ENCODE data around the gene TBKBP1. TPM values are rescaled to one million over a fixed set of nuclear protein-coding genes. Genes with fewer than 3 reads are reported as not detected.

The TBKBP1 gene
- total and polyA plus RNA-seq, 2 of the 4 experiments (the other 2 are of a cell fraction) = 3.4 to 8.5 TPM

GRCh38 chr17:47724705-47725104 is 30.7 kb downstream of the TBKBP1 start:
- ChIA-PET CTCF (no interaction called here), POLR2A (ENCODE audit: unreplicated experiment) (no interaction called here)
- no peak overlapping the region for H2BK20ac ChIP-seq (ENCODE audit: low read depth, low read length)
- H2AK9ac ChIP-seq (replicated peaks; ENCODE audit: low read depth, low read length, poor library complexity) = no peak overlapping the region
- peaks cover 92% of the 10 kb centered on the region for H3K27me3 ChIP-seq (ENCODE audit: control insufficient read depth, insufficient read depth, low read length)
- peaks cover 15% of the 10 kb centered on the region for H3K4me1 ChIP-seq (ENCODE audit: control insufficient read depth, insufficient read depth, low read length)
- no peaks in the 10 kb centered on the region for H3K9me3 ChIP-seq (ENCODE audit: control insufficient read depth, insufficient read depth, low read length)
- H4K5ac ChIP-seq (ENCODE audit: low read depth, low read length) = no peak overlapping the region
- H3K4me2 ChIP-seq (ENCODE audit: low read depth, low read length) = no peak overlapping the region
- no peak overlapping the region for H3K9ac ChIP-seq (ENCODE audit: low read depth, low read length)
- no peak overlapping the region for H4K91ac ChIP-seq (ENCODE audit: insufficient read depth, low read depth, low read length)
- H3K23ac ChIP-seq (ENCODE audit: low read depth, low read length) = no peak overlapping the region; the same call in 1 of the 2 replicates
- H3K18ac ChIP-seq (ENCODE audit: low read depth, low read length) = no peak overlapping the region
- no TSS peak for BruUV-seq (replicated peaks)
- H3K9me1 ChIP-seq (ENCODE audit: insufficient read depth, low read length) = no peaks in the 10 kb centered on the region
- no CpG with 5 or more reads among the region's 2 CpGs for WGBS, 2 experiments (ENCODE audit: extremely low coverage in 2 of 2, insufficient read length in 1 of 2)
- no peak overlapping the region for H2AFZ ChIP-seq (replicated peaks; ENCODE audit: low read length, poor library complexity)
- H3K4ac ChIP-seq (ENCODE audit: low read depth, low read length) = no peak overlapping the region
- TF ChIP-seq ELK1 (IDR thresholded peaks at IDR 0.05; ENCODE audit: borderline replicate concordance, low read depth, low read length) (no peak), MAFK (IDR thresholded peaks at IDR 0.05; ENCODE audit: low read depth, low read length) (no peak)
- no peak for ATAC-seq (ENCODE audit: low read depth)
- no peak overlapping the region for H3K56ac ChIP-seq (ENCODE audit: extremely low read depth, insufficient read depth, low read length)
- DNase-seq = no peak
- intact Hi-C loops (cut with micrococcal nuclease) (loop anchor here (10.0 kb wide), 1 partner anchor 50 kb away; no protein-coding TSS in a partner anchor), dilution Hi-C loops (cut with HindIII; ENCODE audit: low sequenced_read_pairs, unreplicated experiment) (no loop called here), in situ Hi-C loops (cut with MboI; ENCODE audit: low sequenced_read_pairs) (no loop called here)
- no peak overlapping the region for H3K27ac ChIP-seq (ENCODE audit: insufficient read depth, low read length)
- no peak overlapping the region for H2BK15ac ChIP-seq (ENCODE audit: low read depth, low read length)
- H4K20me1 ChIP-seq (ENCODE audit: insufficient read depth, low read length) = peaks cover 16% of the 10 kb centered on the region
- no peak overlapping the region for H2BK120ac ChIP-seq (ENCODE audit: low read depth, low read length)
- H2AK5ac ChIP-seq (ENCODE audit: low read depth, low read length) = no peak overlapping the region
- no peaks in the 10 kb centered on the region for H3K36me3 ChIP-seq (ENCODE audit: control insufficient read depth, insufficient read depth, low read length)
- H2BK5ac ChIP-seq (ENCODE audit: low read depth, low read length, poor library complexity, severe bottlenecking) = no peak overlapping the region
- H3K14ac ChIP-seq (replicated peaks; ENCODE audit: low read depth, low read length) = no peak overlapping the region
- no peaks in the 10 kb centered on the region for H3K79me1 ChIP-seq (ENCODE audit: low read depth in 1 of 2, low read length in 2 of 2)
- no peak overlapping the region for H3K4me3 ChIP-seq (ENCODE audit: insufficient read depth, low read depth, low read length)
- H4K8ac ChIP-seq (ENCODE audit: low read depth in 2 of 2, low read length in 2 of 2) = no peak overlapping the region

Measured in IMR-90 (cell line).